Keratinocyte (primary cell): ENCODE results near the gene FANCB.

ENCODE experiments used
- EZH2 ChIP-seq: IDR thresholded peaks from one replicate; pipeline ENCODE4 v1.6.1; 2012; ENCODE audit warnings: inconsistent platforms, mild to moderate bottlenecking, low read length, moderate library complexity
- TF ChIP-seq, protein P1 (sequence below), 3 experiments: IDR thresholded peaks in 1 of 3; conservative IDR thresholded peaks in 1 of 3; optimal IDR thresholded peaks in 1 of 3; 2 replicates in 2 of 3; 3 replicates in 1 of 3; pipeline versions ENCODE3 to v1.5.1; 2011; ENCODE audit warnings: low read length in 3 of 3, mild to moderate bottlenecking in 3 of 3, moderate library complexity in 2 of 3, control low read depth in 1 of 3, inconsistent platforms in 1 of 3; ENCODE audit not compliant: insufficient read depth in 2 of 3; ENCODE audit errors: extremely low read depth in 1 of 3

DNA sequence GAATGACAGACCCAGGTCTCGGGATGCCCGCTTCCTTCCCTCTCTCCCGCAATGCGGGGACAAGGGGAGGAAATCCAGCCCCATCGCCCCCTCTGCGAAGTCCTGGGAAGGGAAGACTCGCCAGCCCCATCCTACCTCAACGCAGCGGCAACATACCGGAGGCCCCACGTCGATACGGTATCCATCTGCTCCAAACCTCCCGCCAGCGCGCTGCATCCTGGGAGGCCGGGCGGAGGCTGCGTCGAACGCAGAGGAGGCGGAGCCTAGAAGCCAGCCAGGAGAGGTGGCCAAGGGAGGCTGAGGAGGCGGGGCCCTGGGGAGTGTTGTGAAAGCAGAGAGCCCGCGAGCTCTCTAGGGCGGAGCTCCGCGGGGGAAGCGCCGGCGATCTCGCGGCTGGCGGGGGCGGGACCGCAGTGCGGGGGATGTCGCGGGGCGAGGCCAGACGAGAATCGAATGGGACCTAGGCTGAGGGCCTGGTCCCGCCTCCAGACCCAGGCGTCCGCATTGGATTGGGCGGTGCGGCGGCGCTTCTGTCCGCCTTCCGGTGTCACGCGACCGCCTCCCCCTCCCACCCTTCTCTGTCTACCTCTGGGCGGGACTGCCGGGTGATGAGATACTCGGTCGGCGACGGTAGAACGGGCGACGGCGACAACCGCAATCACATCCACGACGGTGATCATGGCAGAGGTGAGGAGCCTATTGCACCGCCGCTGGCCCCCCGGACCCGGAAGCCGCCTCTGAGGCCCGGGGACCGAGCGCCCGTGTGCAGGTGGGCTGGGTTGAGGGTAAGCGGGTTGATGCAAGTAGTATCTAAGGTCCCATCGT, at the start of gene FANCB, which contains the start of gene MOSPD2:
- TF ChIP-seq, protein P1, sequence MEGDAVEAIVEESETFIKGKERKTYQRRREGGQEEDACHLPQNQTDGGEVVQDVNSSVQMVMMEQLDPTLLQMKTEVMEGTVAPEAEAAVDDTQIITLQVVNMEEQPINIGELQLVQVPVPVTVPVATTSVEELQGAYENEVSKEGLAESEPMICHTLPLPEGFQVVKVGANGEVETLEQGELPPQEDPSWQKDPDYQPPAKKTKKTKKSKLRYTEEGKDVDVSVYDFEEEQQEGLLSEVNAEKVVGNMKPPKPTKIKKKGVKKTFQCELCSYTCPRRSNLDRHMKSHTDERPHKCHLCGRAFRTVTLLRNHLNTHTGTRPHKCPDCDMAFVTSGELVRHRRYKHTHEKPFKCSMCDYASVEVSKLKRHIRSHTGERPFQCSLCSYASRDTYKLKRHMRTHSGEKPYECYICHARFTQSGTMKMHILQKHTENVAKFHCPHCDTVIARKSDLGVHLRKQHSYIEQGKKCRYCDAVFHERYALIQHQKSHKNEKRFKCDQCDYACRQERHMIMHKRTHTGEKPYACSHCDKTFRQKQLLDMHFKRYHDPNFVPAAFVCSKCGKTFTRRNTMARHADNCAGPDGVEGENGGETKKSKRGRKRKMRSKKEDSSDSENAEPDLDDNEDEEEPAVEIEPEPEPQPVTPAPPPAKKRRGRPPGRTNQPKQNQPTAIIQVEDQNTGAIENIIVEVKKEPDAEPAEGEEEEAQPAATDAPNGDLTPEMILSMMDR (optimal IDR thresholded peaks at IDR 0.05 in 1 of 3, IDR thresholded peaks at IDR 0.05 in 1 of 3, conservative IDR thresholded peaks at IDR 0.05 in 1 of 3; ENCODE audit: extremely low read depth in 1 of 3, insufficient read depth in 2 of 3, low read length in 3 of 3) = no peak
- no peak for TF ChIP-seq EZH2
